Hepatocyte (in vitro differentiated cells): ENCODE results near the gene ALDH1A1. TPM values are rescaled to one million over a fixed set of nuclear protein-coding genes. Genes with fewer than 3 reads are reported as not detected.

Source experiments
- DNase-seq: peaks from one replicate; pipeline ENCODE4 v3.0.0-alpha.2; 2016; ENCODE audit warnings: low spot score
- H2AFZ ChIP-seq: fragments of 200-600 bp; sonication (generic); 2 replicates; pipeline ENCODE4 v1.6.0; 2016; ENCODE audit warnings: antibody characterized with exemption, mild to moderate bottlenecking
- H3K27ac ChIP-seq: fragments of 200-600 bp; sonication (generic); 2 replicates; pipeline ENCODE4 v1.5.1; 2016; ENCODE audit warnings: mild to moderate bottlenecking
- H3K27me3 ChIP-seq: fragments of 200-600 bp; sonication (generic); 2 replicates; pipeline ENCODE4 v1.6.1; 2016
- H3K36me3 ChIP-seq: fragments of 200-600 bp; sonication (generic); replicated peaks from 2 replicates; pipeline ENCODE4 v1.5.1; 2016; ENCODE audit warnings: low read depth; ENCODE audit not compliant: insufficient read depth
- H3K4me1 ChIP-seq: fragments of 200-600 bp; sonication (generic); 2 replicates; pipeline ENCODE4 v1.5.1; 2016; ENCODE audit warnings: mild to moderate bottlenecking, moderate library complexity; ENCODE audit not compliant: insufficient read depth
- H3K4me2 ChIP-seq: fragments of 200-600 bp; sonication (generic); 2 replicates; pipeline ENCODE4 v1.6.0; 2016
- H3K4me3 ChIP-seq: fragments of 200-600 bp; sonication (generic); 2 replicates; pipeline ENCODE4 v1.5.1; 2016; ENCODE audit warnings: mild to moderate bottlenecking
- H3K79me2 ChIP-seq: fragments of 200-600 bp; sonication (generic); 2 replicates; pipeline ENCODE4 v1.6.0; 2017; ENCODE audit warnings: mild to moderate bottlenecking
- H3K9me2 ChIP-seq: fragments of 200-600 bp; sonication (generic); replicated peaks from 2 replicates; pipeline ENCODE4 v1.6.0; 2017; ENCODE audit warnings: mild to moderate bottlenecking; ENCODE audit not compliant: insufficient read depth
- H3K9me3 ChIP-seq: fragments of 200-600 bp; sonication (generic); 2 replicates; pipeline ENCODE4 v1.5.1; 2016; ENCODE audit warnings: low read depth, mild to moderate bottlenecking
- H4K20me1 ChIP-seq: fragments of 200-600 bp; sonication (generic); 2 replicates; pipeline ENCODE4 v1.6.0; 2016; ENCODE audit warnings: mild to moderate bottlenecking; ENCODE audit not compliant: insufficient read depth, poor library complexity, severe bottlenecking
- CTCF ChIP-seq: fragments of 200-600 bp; sonication (generic); IDR thresholded peaks from 2 replicates; pipeline ENCODE4 v1.5.1; 2016; ENCODE audit warnings: antibody characterized with exemption, mild to moderate bottlenecking; ENCODE audit not compliant: poor library complexity
- EZH2 ChIP-seq: fragments of 200-600 bp; sonication (generic); IDR thresholded peaks from 2 replicates; pipeline ENCODE4 v1.6.1; 2016; ENCODE audit warnings: antibody characterized with exemption, mild to moderate bottlenecking, borderline replicate concordance
- EZH2phosphoT487 ChIP-seq: fragments of 200-600 bp; sonication (generic); IDR thresholded peaks from one replicate; pipeline ENCODE4 v1.6.1; 2018; ENCODE audit warnings: antibody characterized with exemption, mild to moderate bottlenecking, low read depth, moderate library complexity; ENCODE audit not compliant: unreplicated experiment, severe bottlenecking
- WGBS: methylation state at CpG from one replicate; pipeline ENCODE4 v1.1.6; 2016; ENCODE audit warnings: low lambda C conversion rate; ENCODE audit errors: missing lambda C conversion rate; 5-methylcytosine and 5-hydroxymethylcytosine counted together
- polyA plus RNA-seq: library from polyadenylated mRNA; unstranded; fragments of >200 nt; fragmentation: Nextera tagmentation; extraction: Ambion mirVana; gene quantifications from 2 replicates; pipeline ENCODE4 v1.2.1, GENCODE V29; 2016
- total RNA-seq: library from RNA; depleted of rRNA; stranded (reverse); fragments of >200 nt; gene quantifications from 2 replicates; pipeline ENCODE4 v1.2.3, GENCODE V29; 2014

ALDH1A1 gene
- total and polyA plus RNA-seq, 2 experiments from 2014 or later, result 243 to 529 TPM

- peak overlapping the region; percentile 80 for H3K27ac ChIP-seq
- 60% methylated on average over 8 of the region's 8 CpGs for WGBS
- no peak overlapping the region for H2AFZ ChIP-seq
- no peaks in the 10 kb centered on the region for H4K20me1 ChIP-seq
- no peaks in the 10 kb centered on the region for H3K9me2 ChIP-seq
- DNase-seq, result peak; percentile 74
- H3K4me3 ChIP-seq, result no peak overlapping the region
- peaks cover 20% of the 10 kb centered on the region for H3K4me1 ChIP-seq
- H3K36me3 ChIP-seq, result no peaks in the 10 kb centered on the region
- H3K79me2 ChIP-seq, result no peaks in the 10 kb centered on the region
- H3K9me3 ChIP-seq, result no peaks in the 10 kb centered on the region
- H3K27me3 ChIP-seq, result no peaks in the 10 kb centered on the region
- H3K4me2 ChIP-seq, result peak overlapping the region; percentile 44
- no peak for TF ChIP-seq EZH2
- no peak for TF ChIP-seq EZH2phosphoT487
- TF ChIP-seq CTCF, result peak; percentile 83
Observed at GRCh38 chr9:72856972-72857623, 95.8 kb downstream of the ALDH1A1 start.

DNA sequence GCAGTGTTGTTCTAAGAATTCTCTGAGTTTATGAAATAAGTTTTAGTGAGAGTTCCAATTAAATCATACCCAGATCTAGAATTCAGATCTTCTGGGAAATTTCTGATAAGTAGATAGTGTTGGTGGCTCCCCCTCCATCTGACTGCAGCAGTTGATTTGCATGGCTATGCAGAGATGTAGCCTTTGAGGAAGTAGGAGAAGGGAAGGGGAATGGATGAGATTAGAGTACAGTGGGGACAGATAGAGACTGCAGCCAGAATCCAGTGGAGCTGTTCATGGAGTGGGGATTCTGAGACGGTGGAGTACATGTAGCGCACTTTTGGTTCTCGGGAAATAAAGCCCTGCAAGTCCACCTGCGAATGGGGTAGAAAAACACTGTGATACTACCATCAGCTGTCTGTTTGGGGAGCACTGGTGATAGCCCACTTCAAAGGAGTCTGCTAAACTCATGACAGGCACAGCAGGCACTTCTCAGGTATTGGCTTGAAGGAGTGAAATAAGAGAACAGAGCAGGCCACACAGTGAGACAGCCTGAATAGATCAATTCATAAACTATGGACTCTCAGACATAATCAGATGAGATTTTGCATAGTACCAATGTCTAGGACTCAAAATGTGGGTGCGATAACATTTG is 96.8 kb downstream of the ALDH1A1 start:
- no peaks in the 10 kb centered on the region for H3K9me3 ChIP-seq
- no peak overlapping the region for H3K4me2 ChIP-seq
- no peak overlapping the region for H2AFZ ChIP-seq
- no peaks in the 10 kb centered on the region for H3K36me3 ChIP-seq
- no peaks in the 10 kb centered on the region for H3K79me2 ChIP-seq
- H3K27me3 ChIP-seq, result no peaks in the 10 kb centered on the region
- H3K27ac ChIP-seq, result no peak overlapping the region
- no peak for DNase-seq
- WGBS, result 83% methylated on average over 5 of the region's 5 CpGs
- no peak overlapping the region for H3K4me3 ChIP-seq
- H3K4me1 ChIP-seq, result peaks cover 20% of the 10 kb centered on the region
- H4K20me1 ChIP-seq, result no peaks in the 10 kb centered on the region
- no peak for TF ChIP-seq EZH2
- no peak for TF ChIP-seq EZH2phosphoT487
- TF ChIP-seq CTCF, result no peak
- H3K9me2 ChIP-seq, result no peaks in the 10 kb centered on the region

DNA sequence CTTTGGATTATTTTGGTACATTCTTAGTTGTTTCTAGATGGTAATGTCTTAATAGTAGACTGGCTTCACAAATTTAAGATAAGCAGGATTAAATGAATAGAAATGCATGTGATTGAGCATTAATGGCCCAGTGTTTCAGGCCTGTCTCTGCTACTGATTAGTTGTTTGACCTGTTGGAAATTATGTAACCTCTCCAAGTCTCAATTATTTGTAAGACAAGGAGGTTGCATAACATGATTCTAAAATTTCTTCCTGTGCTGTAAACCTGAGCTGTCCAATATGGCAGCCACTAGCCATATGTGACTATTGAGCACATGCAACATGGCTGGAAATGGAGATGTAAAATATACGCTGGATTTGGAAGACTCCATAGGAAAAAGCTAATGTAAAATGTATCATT is 97.5 kb downstream of the ALDH1A1 start:
- no peak overlapping the region for H3K27ac ChIP-seq
- DNase-seq, result no peak
- H3K4me3 ChIP-seq, result no peak overlapping the region
- H3K36me3 ChIP-seq, result no peaks in the 10 kb centered on the region
- no peaks in the 10 kb centered on the region for H3K79me2 ChIP-seq
- TF ChIP-seq EZH2 (no peak), EZH2phosphoT487 (no peak), CTCF (no peak)
- 100% methylated on average over 1 of the region's 1 CpG for WGBS
- peaks cover 20% of the 10 kb centered on the region for H3K4me1 ChIP-seq
- no peaks in the 10 kb centered on the region for H4K20me1 ChIP-seq
- H2AFZ ChIP-seq, result no peak overlapping the region
- no peaks in the 10 kb centered on the region for H3K9me3 ChIP-seq
- no peaks in the 10 kb centered on the region for H3K27me3 ChIP-seq
- no peak overlapping the region for H3K4me2 ChIP-seq
- H3K9me2 ChIP-seq, result no peaks in the 10 kb centered on the region

Other genes with a start within 250 kb of the ALDH1A1 start
- 245 and 279 TPM in 2 replicates for gene ANXA1, start 198.8 kb upstream of the ALDH1A1 start, total RNA-seq
- gene ANXA1, start 198.8 kb upstream of the ALDH1A1 start, polyA plus RNA-seq, result 254 and 337 TPM in 2 replicates